ENCODE data around the gene SIPA1L3. TPM values are rescaled to one million over a fixed set of nuclear protein-coding genes. Genes with fewer than 3 reads are reported as not detected.

Gene SIPA1L3
- total and polyA plus RNA-seq, 2 of the 13 experiments (the other 11 are each of a cell fraction or from before 2014, with no cell fraction given), result 5.5 to 7.7 TPM

DNA sequence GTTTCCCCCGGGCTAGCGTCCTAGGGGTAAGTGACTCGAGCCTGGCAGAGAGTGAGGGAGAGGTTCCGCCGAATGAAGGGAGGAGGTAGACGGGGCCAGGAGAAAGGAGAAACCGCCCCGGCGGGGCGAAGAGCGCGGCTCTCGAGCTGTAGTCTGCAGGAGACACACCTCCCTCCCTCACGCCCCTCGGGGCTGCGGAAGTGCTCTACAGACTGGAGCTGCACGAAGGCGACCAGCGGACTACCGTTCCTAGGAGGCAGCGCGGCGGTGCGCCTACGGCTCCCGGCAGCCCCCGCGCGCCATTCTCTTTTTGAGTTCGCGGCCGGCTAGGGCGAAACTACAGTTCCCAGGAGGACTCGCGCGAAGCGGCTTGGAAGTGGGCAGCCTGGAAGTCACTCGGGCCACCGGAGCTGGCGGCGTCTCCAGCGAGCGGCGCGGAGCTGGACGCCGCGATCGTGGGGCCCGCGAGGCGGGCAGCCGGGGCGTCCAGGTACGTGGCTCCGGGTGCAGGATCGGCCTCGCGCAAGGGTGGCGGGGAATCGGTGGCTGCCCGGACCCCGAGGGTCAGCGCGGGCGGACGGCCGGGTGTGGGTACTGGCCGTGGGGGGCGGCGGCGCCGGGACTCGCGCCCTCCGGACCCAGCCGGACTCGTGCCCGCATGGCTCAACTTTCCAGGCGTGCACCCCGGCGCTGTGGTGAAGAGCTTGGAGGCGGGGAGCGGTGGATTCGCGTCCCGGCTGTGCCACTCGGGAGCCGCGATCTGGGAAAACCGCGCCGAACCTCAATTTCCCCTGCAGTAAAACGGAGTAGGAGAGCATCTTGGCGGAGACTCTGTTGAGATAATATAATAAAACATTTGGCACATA lies at the start of gene SIPA1L3 (continued):
- TF ChIP-seq, protein P1, sequence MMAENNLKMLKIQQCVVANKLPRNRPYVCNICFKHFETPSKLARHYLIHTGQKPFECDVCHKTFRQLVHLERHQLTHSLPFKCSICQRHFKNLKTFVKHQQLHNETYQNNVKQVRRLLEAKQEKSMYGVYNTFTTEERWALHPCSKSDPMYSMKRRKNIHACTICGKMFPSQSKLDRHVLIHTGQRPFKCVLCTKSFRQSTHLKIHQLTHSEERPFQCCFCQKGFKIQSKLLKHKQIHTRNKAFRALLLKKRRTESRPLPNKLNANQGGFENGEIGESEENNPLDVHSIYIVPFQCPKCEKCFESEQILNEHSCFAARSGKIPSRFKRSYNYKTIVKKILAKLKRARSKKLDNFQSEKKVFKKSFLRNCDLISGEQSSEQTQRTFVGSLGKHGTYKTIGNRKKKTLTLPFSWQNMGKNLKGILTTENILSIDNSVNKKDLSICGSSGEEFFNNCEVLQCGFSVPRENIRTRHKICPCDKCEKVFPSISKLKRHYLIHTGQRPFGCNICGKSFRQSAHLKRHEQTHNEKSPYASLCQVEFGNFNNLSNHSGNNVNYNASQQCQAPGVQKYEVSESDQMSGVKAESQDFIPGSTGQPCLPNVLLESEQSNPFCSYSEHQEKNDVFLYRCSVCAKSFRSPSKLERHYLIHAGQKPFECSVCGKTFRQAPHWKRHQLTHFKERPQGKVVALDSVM (CRISPR knock-in tag; IDR thresholded peaks at IDR 0.05), result 0 out of 2 replicates have a peak, but pooled peaks have one; percentile 42
- TF ChIP-seq FOXA3 (CRISPR knock-in tag; IDR thresholded peaks at IDR 0.05) (peak; percentile 39; the same call in 1 of the 2 replicates), PLRG1 (conservative IDR thresholded peaks at IDR 0.05) (no peak), HES4 (CRISPR knock-in tag; IDR thresholded peaks at IDR 0.05; ENCODE audit: borderline replicate concordance) (no peak), ZNF780A (CRISPR knock-in tag; IDR thresholded peaks at IDR 0.05) (peak; percentile 37; the same call in 1 of the 2 replicates), ZZZ3 (CRISPR knock-in tag; IDR thresholded peaks at IDR 0.05; ENCODE audit: borderline replicate concordance) (no peak), JUND (CRISPR knock-in tag; IDR thresholded peaks at IDR 0.05) (no peak), KDM4B (CRISPR knock-in tag; IDR thresholded peaks at IDR 0.05) (0 out of 2 replicates have a peak, but pooled peaks have one; percentile 46), POGZ (CRISPR knock-in tag; IDR thresholded peaks at IDR 0.05) (peak; percentile 21; the same call in 1 of the 2 replicates), KDM5B (CRISPR knock-in tag; IDR thresholded peaks at IDR 0.05; ENCODE audit: borderline replicate concordance) (peak; percentile 57; the same call in 1 of the 2 replicates), SP2 (CRISPR knock-in tag; IDR thresholded peaks at IDR 0.05) (no peak), HOXA9 (CRISPR knock-in tag; IDR thresholded peaks at IDR 0.05; ENCODE audit: borderline replicate concordance) (no peak), MBD4 (IDR thresholded peaks at IDR 0.05; ENCODE audit: borderline replicate concordance, low read length) (no peak), PPARG (CRISPR knock-in tag; conservative IDR thresholded peaks at IDR 0.05) (no peak), ZEB1 (IDR thresholded peaks at IDR 0.05; ENCODE audit: insufficient replicate concordance, low read depth) (no peak), ATAD3A (CRISPR knock-in tag; IDR thresholded peaks at IDR 0.05) (no peak), ZNF552 (CRISPR knock-in tag; IDR thresholded peaks at IDR 0.05; ENCODE audit: borderline replicate concordance) (no peak), POLR2AphosphoS5 (IDR thresholded peaks at IDR 0.05; ENCODE audit: low read depth, low read length) (peak; percentile 74), MBNL3 (CRISPR knock-in tag; conservative IDR thresholded peaks at IDR 0.05) (no peak), ZNF703 (CRISPR knock-in tag; IDR thresholded peaks at IDR 0.05; ENCODE audit: borderline replicate concordance) (0 out of 2 replicates have a peak, but pooled peaks have one; percentile 42), TAF1 (CRISPR knock-in tag; IDR thresholded peaks at IDR 0.05) (peak; percentile 57), MXI1 (IDR thresholded peaks at IDR 0.05; ENCODE audit: borderline replicate concordance, low read depth, low read length) (peak; percentile 76; the same call in 1 of the 3 replicates), TAF15 (IDR thresholded peaks at IDR 0.05; ENCODE audit: low read depth, low read length, poor library complexity, severe bottlenecking) (no peak)
- TF ChIP-seq, protein P2, sequence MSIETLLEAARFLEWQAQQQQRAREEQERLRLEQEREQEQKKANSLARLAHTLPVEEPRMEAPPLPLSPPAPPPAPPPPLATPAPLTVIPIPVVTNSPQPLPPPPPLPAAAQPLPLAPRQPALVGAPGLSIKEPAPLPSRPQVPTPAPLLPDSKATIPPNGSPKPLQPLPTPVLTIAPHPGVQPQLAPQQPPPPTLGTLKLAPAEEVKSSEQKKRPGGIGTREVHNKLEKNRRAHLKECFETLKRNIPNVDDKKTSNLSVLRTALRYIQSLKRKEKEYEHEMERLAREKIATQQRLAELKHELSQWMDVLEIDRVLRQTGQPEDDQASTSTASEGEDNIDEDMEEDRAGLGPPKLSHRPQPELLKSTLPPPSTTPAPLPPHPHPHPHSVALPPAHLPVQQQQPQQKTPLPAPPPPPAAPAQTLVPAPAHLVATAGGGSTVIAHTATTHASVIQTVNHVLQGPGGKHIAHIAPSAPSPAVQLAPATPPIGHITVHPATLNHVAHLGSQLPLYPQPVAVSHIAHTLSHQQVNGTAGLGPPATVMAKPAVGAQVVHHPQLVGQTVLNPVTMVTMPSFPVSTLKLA (IDR thresholded peaks at IDR 0.05), result no peak
- TF ChIP-seq, protein P3, sequence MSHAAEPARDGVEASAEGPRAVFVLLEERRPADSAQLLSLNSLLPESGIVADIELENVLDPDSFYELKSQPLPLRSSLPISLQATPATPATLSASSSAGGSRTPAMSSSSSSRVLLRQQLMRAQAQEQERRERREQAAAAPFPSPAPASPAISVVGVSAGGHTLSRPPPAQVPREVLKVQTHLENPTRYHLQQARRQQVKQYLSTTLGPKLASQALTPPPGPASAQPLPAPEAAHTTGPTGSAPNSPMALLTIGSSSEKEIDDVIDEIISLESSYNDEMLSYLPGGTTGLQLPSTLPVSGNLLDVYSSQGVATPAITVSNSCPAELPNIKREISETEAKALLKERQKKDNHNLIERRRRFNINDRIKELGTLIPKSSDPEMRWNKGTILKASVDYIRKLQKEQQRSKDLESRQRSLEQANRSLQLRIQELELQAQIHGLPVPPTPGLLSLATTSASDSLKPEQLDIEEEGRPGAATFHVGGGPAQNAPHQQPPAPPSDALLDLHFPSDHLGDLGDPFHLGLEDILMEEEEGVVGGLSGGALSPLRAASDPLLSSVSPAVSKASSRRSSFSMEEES (CRISPR knock-in tag; IDR thresholded peaks at IDR 0.05), result no peak
- TF ChIP-seq, protein P4, sequence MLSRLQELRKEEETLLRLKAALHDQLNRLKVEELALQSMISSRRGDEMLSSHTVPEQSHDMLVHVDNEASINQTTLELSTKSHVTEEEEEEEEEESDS (CRISPR knock-in tag; IDR thresholded peaks at IDR 0.05; ENCODE audit: borderline replicate concordance), result no peak
